ENCODE data around the gene PCDHA1.
A peak's percentile ranks its signal among the peaks of the same experiment; 100 is the strongest.
"Not testable (repeated sequence)": the region's sequence is repeated elsewhere in the genome, so short reads cannot be mapped to it uniquely, and the experiment has no call there.

PCDHA1 gene

DNA sequence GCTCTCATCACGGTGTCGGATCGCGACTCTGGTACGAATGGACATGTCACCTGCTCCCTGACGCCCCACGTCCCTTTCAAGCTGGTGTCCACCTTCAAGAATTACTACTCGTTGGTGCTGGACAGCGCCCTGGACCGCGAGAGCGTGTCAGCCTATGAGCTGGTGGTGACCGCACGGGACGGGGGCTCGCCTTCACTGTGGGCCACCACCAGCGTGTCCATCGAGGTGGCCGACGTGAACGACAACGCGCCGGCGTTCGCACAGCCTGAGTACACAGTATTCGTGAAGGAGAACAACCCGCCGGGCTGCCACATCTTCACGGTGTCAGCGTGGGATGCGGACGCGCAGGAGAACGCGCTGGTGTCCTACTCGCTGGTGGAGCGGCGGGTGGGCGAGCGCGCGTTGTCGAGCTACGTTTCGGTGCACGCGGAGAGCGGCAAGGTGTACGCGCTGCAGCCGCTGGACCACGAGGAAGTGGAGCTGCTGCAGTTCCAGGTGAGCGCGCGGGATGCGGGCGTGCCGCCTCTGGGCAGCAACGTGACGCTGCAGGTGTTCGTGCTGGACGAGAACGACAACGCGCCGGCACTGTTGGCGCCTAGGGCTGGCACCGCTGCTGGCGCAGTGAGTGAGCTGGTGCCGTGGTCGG lies 10.3 kb downstream of the PCDHA1 start:
- not testable (repeated sequence) for H3K23ac ChIP-seq (ENCODE audit: low read length in 2 of 2); H3K79me1 ChIP-seq (replicated peaks; ENCODE audit: low read length, poor library complexity, severe bottlenecking); H2BK5ac ChIP-seq (ENCODE audit: low read depth, low read length, poor library complexity, severe bottlenecking); H3K27ac ChIP-seq (ENCODE audit: low read length, poor library complexity, severe bottlenecking); H2BK15ac ChIP-seq (ENCODE audit: low read depth, poor library complexity, severe bottlenecking); H3K4ac ChIP-seq (ENCODE audit: low read depth in 1 of 2, low read length in 2 of 2); H3K27me3 ChIP-seq (ENCODE audit: control insufficient read depth in 1 of 2, insufficient read depth in 1 of 2, low read length in 2 of 2); H4K8ac ChIP-seq (ENCODE audit: low read length); H3K4me2 ChIP-seq (ENCODE audit: low read length, poor library complexity, severe bottlenecking); DNase-seq; H3K18ac ChIP-seq (ENCODE audit: low read depth in 1 of 2, low read length in 2 of 2); H3K36me3 ChIP-seq (ENCODE audit: control insufficient read depth in 1 of 2, insufficient read depth in 2 of 2, low read depth in 1 of 2, low read length in 2 of 2); H3K14ac ChIP-seq (ENCODE audit: low read length in 2 of 2); H4K91ac ChIP-seq (ENCODE audit: low read length); H2BK120ac ChIP-seq (ENCODE audit: low read depth, low read length); H2AK5ac ChIP-seq (ENCODE audit: low read length, severe bottlenecking); H2AFZ ChIP-seq (ENCODE audit: low read depth, low read length); H3K4me1 ChIP-seq (ENCODE audit: control insufficient read depth, insufficient read depth, low read depth, low read length); H2BK12ac ChIP-seq (ENCODE audit: low read length in 2 of 2); H3K9ac ChIP-seq (ENCODE audit: low read length)
- WGBS: 97% methylated on average over 68 of the region's 72 CpGs
- Histone ChIP-seq H3K9me3 (ENCODE audit: control insufficient read depth, low read length) (peaks cover 71% of the 10 kb centered on the region), H3K4me3 (ENCODE audit: insufficient read depth in 1 of 2, low read depth in 1 of 2, low read length in 2 of 2) (peak overlapping the region in 1 of 2 experiments; percentile 18)

DNA sequence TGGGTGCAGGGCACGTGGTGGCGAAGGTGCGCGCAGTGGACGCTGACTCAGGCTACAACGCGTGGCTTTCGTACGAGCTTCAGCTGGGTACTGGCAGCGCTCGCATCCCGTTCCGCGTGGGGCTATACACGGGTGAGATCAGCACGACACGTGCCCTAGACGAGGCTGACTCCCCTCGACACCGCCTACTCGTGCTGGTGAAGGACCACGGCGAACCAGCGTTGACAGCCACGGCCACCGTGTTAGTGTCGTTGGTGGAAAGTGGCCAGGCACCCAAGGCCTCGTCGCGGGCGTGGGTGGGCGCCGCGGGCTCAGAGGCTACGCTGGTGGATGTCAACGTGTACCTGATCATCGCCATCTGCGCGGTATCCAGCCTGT lies 10.8 kb downstream of the PCDHA1 start:
- Histone ChIP-seq H3K27me3 (ENCODE audit: control insufficient read depth in 1 of 2, insufficient read depth in 1 of 2, low read length in 2 of 2) (no peaks in the 10 kb centered on the region), H3K4me3 (ENCODE audit: insufficient read depth in 1 of 2, low read depth in 1 of 2, low read length in 2 of 2) (no peak overlapping the region), H2BK5ac (ENCODE audit: low read depth, low read length, poor library complexity, severe bottlenecking) (no peak overlapping the region), H3K18ac (ENCODE audit: low read depth in 1 of 2, low read length in 2 of 2) (no peak overlapping the region), H2BK15ac (ENCODE audit: low read depth, poor library complexity, severe bottlenecking) (no peak overlapping the region), H3K27ac (ENCODE audit: low read length, poor library complexity, severe bottlenecking) (no peak overlapping the region), H3K14ac (ENCODE audit: low read length in 2 of 2) (no peak overlapping the region), H3K9me3 (ENCODE audit: control insufficient read depth, low read length) (peaks cover 73% of the 10 kb centered on the region), H2BK120ac (ENCODE audit: low read depth, low read length) (no peak overlapping the region), H2AFZ (ENCODE audit: low read depth, low read length) (no peak overlapping the region), H2BK12ac (ENCODE audit: low read length in 2 of 2) (no peak overlapping the region), H4K8ac (ENCODE audit: low read length) (no peak overlapping the region), H4K91ac (ENCODE audit: low read length) (no peak overlapping the region), H3K23ac (ENCODE audit: low read length in 2 of 2) (no peak overlapping the region), H3K79me1 (replicated peaks; ENCODE audit: low read length, poor library complexity, severe bottlenecking) (no peaks in the 10 kb centered on the region), H3K4me1 (ENCODE audit: control insufficient read depth, insufficient read depth, low read depth, low read length) (no peaks in the 10 kb centered on the region), H3K9ac (ENCODE audit: low read length) (no peak overlapping the region), H3K4ac (ENCODE audit: low read depth in 1 of 2, low read length in 2 of 2) (no peak overlapping the region), H2AK5ac (ENCODE audit: low read length, severe bottlenecking) (no peak overlapping the region), H3K4me2 (ENCODE audit: low read length, poor library complexity, severe bottlenecking) (no peak overlapping the region), H3K36me3 (ENCODE audit: control insufficient read depth in 1 of 2, insufficient read depth in 2 of 2, low read depth in 1 of 2, low read length in 2 of 2) (peaks cover 0 to 8% of the 10 kb centered on the region in 2 experiments)
- 98% methylated on average over 39 of the region's 39 CpGs for WGBS
- no peak for DNase-seq

DNA sequence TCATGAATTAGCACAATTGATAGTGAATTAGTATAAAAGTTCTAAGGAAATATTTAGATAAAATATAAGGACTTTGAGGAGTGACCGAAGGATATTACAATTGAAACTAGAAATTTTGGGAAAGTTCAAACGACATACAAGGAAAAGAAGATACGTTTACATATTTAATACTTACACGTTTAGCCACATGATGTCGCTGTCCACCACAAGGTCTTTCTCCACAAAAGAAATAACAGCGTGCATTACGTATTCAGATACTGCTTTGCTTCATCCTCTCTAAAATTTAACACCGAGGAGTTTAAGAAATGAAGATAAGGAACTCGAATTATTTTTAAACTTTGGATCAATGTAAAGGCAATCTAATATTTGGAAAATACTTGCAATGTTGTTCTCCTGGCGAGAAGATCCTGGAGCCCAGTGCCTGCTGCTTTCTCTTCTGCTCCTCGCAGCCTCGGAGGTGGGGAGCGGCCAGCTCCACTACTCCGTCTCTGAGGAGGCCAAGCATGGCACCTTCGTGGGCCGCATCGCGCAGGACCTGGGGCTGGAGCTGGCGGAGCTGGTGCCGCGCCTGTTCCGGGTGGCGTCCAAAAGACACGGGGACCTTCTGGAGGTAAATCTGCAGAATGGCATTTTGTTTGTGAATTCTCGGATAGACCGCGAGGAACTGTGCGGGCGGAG lies 15.0 kb downstream of the PCDHA1 start, which contains the start of gene PCDHA3:
Gene PCDHA3 (plus strand): TSS at position 242 of the 678 bp plus-strand sequence.
- Histone ChIP-seq H3K9ac (ENCODE audit: low read length) (peak within 1 kb of the TSS; percentile 26), H3K4me3 (ENCODE audit: insufficient read depth in 1 of 2, low read depth in 1 of 2, low read length in 2 of 2) (peak within 1 kb of the TSS; percentile 39 to 58), H3K14ac (ENCODE audit: low read length in 2 of 2) (no peak within 1 kb of the TSS), H3K9me3 (ENCODE audit: control insufficient read depth, low read length) (peaks cover 67% of the 10 kb centered on the region), H3K18ac (ENCODE audit: low read depth in 1 of 2, low read length in 2 of 2) (no peak within 1 kb of the TSS), H3K4ac (ENCODE audit: low read depth in 1 of 2, low read length in 2 of 2) (no peak within 1 kb of the TSS), H2AFZ (ENCODE audit: low read depth, low read length) (no peak within 1 kb of the TSS), H3K4me1 (ENCODE audit: control insufficient read depth, insufficient read depth, low read depth, low read length) (peaks cover 5% of the 10 kb centered on the region), H2BK120ac (ENCODE audit: low read depth, low read length) (no peak within 1 kb of the TSS), H3K79me1 (replicated peaks; ENCODE audit: low read length, poor library complexity, severe bottlenecking) (peaks cover 3% of the 10 kb centered on the region), H3K27me3 (ENCODE audit: control insufficient read depth in 1 of 2, insufficient read depth in 1 of 2, low read length in 2 of 2) (no peaks in the 10 kb centered on the region), H4K8ac (ENCODE audit: low read length) (no peak within 1 kb of the TSS), H4K91ac (ENCODE audit: low read length) (no peak within 1 kb of the TSS), H2BK5ac (ENCODE audit: low read depth, low read length, poor library complexity, severe bottlenecking) (no peak within 1 kb of the TSS), H2AK5ac (ENCODE audit: low read length, severe bottlenecking) (no peak within 1 kb of the TSS), H3K23ac (ENCODE audit: low read length in 2 of 2) (no peak within 1 kb of the TSS), H3K27ac (ENCODE audit: low read length, poor library complexity, severe bottlenecking) (no peak within 1 kb of the TSS), H2BK12ac (ENCODE audit: low read length in 2 of 2) (no peak within 1 kb of the TSS), H3K4me2 (ENCODE audit: low read length, poor library complexity, severe bottlenecking) (no peak within 1 kb of the TSS), H2BK15ac (ENCODE audit: low read depth, poor library complexity, severe bottlenecking) (no peak within 1 kb of the TSS), H3K36me3 (ENCODE audit: control insufficient read depth in 1 of 2, insufficient read depth in 2 of 2, low read depth in 1 of 2, low read length in 2 of 2) (peaks cover 0 to 15% of the 10 kb centered on the region in 2 experiments)
- 83% methylated on average over 27 of the region's 29 CpGs for WGBS
- DNase-seq: no peak

DNA sequence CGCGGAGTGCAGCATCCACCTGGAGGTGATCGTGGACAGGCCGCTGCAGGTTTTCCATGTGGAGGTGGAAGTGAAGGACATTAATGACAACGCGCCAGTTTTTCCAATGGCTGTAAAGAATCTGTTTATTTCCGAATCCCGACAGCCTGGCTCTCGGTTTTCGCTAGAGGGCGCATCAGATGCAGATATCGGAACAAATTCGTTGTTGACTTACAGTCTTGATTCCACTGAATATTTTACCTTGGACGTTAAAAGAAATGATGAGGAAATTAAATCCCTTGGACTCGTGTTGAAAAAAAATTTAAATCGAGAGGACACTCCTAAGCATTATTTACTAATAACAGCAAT lies 15.5 kb downstream of the PCDHA1 start:
- Histone ChIP-seq H3K23ac (ENCODE audit: low read length in 2 of 2) (no peak overlapping the region), H4K91ac (ENCODE audit: low read length) (no peak overlapping the region), H3K4me3 (ENCODE audit: insufficient read depth in 1 of 2, low read depth in 1 of 2, low read length in 2 of 2) (peak overlapping the region in 1 of 2 experiments; percentile 58), H3K36me3 (ENCODE audit: control insufficient read depth in 1 of 2, insufficient read depth in 2 of 2, low read depth in 1 of 2, low read length in 2 of 2) (peaks cover 0 to 14% of the 10 kb centered on the region in 2 experiments), H2AK5ac (ENCODE audit: low read length, severe bottlenecking) (no peak overlapping the region), H2BK5ac (ENCODE audit: low read depth, low read length, poor library complexity, severe bottlenecking) (no peak overlapping the region), H3K18ac (ENCODE audit: low read depth in 1 of 2, low read length in 2 of 2) (no peak overlapping the region), H2BK120ac (ENCODE audit: low read depth, low read length) (no peak overlapping the region), H3K9me3 (ENCODE audit: control insufficient read depth, low read length) (peaks cover 71% of the 10 kb centered on the region), H2AFZ (ENCODE audit: low read depth, low read length) (no peak overlapping the region), H3K9ac (ENCODE audit: low read length) (peak overlapping the region; percentile 26), H3K27me3 (ENCODE audit: control insufficient read depth in 1 of 2, insufficient read depth in 1 of 2, low read length in 2 of 2) (no peaks in the 10 kb centered on the region), H2BK12ac (ENCODE audit: low read length in 2 of 2) (no peak overlapping the region), H3K4ac (ENCODE audit: low read depth in 1 of 2, low read length in 2 of 2) (no peak overlapping the region), H3K27ac (ENCODE audit: low read length, poor library complexity, severe bottlenecking) (no peak overlapping the region), H3K4me2 (ENCODE audit: low read length, poor library complexity, severe bottlenecking) (no peak overlapping the region), H3K14ac (ENCODE audit: low read length in 2 of 2) (no peak overlapping the region), H3K79me1 (replicated peaks; ENCODE audit: low read length, poor library complexity, severe bottlenecking) (peaks cover 3% of the 10 kb centered on the region), H3K4me1 (ENCODE audit: control insufficient read depth, insufficient read depth, low read depth, low read length) (peaks cover 5% of the 10 kb centered on the region), H2BK15ac (ENCODE audit: low read depth, poor library complexity, severe bottlenecking) (no peak overlapping the region), H4K8ac (ENCODE audit: low read length) (no peak overlapping the region)
- no peak for DNase-seq
- 83% methylated on average over 16 of the region's 16 CpGs for WGBS

Measured in mesenchymal stem cell (in vitro differentiated cells and primary cell).